GM18858 (cell line): ENCODE data around the gene FPR3.
"Not testable (repeated sequence)": the region's sequence is repeated elsewhere in the genome, so short reads cannot be mapped to it uniquely, and the experiment has no call there.

Experiments used
- ATAC-seq: cut with Tn5 transposase; IDR thresholded peaks from one replicate; pipeline ENCODE4 v1.9.1; 2021; ENCODE audit not compliant: unreplicated experiment

FPR3 gene

DNA sequence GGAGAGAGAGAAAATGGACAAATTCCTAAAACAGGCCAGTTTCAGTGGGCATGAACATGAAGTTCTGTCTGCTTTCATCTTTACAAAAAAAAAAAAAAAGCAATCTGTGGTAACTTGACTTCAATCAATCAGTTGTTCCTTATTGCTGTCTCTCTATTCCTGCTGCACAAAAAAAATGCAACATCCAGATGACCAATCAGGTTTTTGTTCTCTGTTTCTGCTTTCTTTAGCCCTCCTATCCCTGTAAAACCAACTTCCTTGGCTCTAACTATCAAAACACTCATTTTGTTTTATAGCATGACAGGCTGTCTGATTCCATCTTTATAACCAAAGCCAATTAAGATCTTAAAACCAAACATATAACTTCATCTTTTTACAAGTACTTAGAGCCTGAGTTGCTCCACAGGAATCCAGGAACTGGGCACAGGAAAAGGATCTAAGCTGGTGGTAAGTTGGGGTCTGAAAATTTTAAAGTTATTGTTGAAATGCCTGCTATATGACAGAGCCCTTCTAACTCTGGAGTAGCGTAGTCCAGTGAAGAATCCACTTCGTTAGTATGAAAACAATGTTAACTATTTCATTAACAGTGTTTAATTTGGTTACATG, at the start of gene FPR3:
Gene FPR3, plus strand, starts transcription at position 273 of the 606 bp plus-strand sequence. CDS start 28,592 bp downstream, outside the sequence.
- no peak for ATAC-seq

DNA sequence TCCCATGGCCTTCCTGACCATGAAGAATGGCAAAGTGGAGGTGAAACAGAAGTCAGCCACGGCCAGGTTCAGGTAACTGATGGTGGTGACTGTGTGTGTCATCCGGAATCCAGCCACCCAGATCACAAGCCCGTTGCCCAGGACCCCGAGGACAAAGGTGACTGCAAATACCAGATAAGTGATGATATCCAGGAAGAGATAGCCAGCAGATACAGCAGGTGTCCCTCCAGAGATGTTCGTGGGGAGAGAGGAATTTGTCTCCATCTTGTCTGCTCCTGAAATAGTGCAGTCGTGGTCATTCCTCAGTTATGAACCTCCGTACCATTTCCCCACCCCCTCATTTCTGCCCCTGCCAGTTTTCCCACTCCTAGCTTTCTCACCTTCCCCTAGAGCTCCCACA, 48.2 kb upstream of the FPR3 start:
- no peak for ATAC-seq

- ATAC-seq: no peak
Measured at GRCh38 chr19:51749979-51750378, 45.0 kb upstream of the FPR3 start.

DNA sequence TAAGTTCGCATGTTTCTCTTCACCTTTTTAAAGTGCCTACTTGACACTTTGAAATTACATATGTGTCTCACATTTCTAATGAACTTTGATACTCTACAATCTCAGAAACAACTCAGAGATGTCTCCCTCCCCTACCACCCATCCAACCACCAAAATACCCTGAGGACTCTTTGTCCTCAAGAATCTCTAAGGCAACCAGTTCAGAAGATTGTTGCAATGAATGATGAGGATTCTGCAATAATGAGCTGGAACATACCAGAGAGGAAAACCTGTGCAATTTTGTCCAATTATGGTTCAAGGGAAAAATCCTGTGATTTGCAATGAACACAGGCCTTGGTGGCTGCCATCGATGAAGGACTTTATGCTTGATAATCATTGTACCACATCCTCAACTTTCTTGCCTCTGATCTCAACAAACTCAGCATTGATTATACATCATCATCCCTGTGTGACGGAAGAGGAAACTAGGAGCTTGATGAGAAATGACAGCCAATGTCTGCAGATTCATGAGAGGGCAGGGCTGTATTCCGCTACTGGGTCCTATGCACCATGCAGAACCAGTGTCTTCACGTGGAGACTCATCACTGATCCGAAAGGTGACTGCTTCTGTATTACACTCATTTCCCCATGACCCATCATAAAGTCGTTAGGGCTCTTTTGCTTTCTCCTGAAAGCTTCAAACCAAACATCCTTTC, 44.4 kb upstream of the FPR3 start:
- no peak for ATAC-seq

DNA sequence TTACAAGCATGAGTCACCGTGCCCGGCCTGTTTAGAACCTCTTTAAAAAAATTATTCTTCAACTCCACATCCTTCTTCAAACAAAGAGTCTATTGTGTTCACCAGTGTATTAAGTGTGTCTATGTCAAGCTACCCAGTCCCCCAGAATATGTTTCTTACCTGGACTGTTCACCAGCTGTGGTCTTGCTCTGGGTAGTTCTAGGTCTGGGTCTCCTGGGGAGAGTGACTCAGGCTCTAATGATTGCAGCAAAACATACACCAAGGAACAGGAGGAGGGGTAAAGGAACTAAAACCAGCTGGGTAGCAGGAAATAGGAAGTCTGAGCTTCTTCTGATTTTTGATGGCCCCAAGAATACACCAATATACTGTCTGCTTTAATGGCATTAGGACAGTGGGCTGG, 43.3 kb upstream of the FPR3 start, which contains the start of gene FPR1:
Gene FPR1, minus strand, starts transcription at position 224 of the 400 bp plus-strand sequence. CDS start 4,884 bp downstream, outside the sequence.
- no peak for ATAC-seq

DNA sequence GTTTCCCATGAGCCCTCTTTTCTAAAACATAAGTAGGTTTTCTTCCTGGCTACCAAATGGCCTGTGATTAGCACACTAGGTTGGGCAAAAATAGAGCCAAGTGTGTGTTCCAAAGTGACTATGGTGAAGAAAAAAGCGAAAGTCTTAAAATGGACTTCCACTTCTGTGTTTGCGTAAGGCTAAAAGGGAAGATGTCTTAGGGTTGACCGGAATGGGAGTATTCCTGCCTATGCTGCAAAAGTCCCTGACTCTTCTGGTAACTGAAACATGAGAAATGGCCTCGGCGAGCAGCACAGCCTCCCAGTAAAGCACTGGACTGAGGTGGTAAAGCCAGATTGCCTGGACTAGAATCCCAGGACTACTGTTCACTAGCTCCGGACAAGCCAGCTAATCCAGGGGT, 40.8 kb upstream of the FPR3 start:
- no peak for ATAC-seq

GRCh38 chr19:51754770-51755169, 40.2 kb upstream of the FPR3 start:
- no peak for ATAC-seq

- no peak for ATAC-seq
Measured at GRCh38 chr19:51755571-51755970, 39.4 kb upstream of the FPR3 start.

GRCh38 chr19:51760697-51761356, 34.1 kb upstream of the FPR3 start, which contains the start of gene FPR2:
TSS of gene FPR2 (plus strand) at chr19:51761180. CDS start at chr19:51768659, 7,479 bp downstream.
- no peak for ATAC-seq

- ATAC-seq: no peak
Measured at GRCh38 chr19:51761696-51762095, 33.3 kb upstream of the FPR3 start.

DNA sequence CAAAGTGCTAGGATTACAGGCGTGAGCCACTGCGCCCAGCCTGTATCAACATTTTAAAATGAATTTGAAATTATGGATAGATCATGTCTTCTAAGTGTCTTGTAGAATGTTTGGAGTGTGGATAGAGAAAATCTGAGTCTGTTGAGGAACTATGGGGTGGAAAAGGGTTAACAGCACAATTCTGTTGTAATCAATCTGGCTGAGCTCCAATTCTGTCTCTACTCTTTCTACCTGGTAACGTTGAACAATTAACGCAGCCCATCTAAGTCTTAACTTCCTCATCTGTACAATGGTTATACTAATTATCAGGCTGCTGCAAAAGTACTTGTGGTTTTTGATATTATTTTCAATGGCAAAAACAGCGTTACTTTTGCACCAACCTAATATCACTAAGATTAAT, 29.9 kb upstream of the FPR3 start:
- no peak for ATAC-seq

- ATAC-seq: no peak
Measured at GRCh38 chr19:51766461-51766860, 28.5 kb upstream of the FPR3 start.

DNA sequence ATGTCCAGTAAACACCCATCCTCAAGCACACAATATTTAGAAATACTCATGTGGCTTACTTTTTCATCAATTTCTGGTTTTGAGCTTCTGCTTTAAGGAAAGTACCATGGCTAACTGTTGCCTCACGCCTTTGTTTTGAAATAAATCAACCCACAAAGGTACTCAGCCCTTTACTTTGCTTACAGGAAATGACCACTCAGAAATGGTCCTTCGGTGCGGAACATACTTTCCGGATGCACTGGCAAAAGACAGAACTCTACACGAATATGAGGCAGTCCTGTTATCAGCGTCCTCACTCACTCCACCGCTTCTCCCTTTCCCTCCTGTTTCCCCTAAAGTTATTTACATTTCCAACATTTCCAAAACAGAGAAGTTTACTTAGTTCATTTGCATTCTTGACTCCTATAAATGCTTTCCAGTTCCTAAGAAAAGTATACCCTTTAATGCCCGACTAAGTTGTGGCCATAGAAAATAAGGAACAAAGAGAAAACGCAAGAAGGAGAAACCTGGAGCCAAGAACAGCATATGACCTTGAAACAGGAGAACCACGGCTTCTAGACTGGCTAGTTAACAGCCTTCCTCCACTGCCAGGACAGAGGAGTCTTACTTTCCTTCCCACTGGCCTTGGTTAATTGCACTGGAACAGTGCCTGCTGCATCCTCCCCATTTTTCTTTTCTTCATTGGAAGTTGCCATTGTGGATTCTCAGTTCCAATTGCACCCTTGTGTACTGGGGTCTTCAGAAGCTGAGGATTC, 23.4 kb upstream of the FPR3 start:
- ATAC-seq: no peak

DNA sequence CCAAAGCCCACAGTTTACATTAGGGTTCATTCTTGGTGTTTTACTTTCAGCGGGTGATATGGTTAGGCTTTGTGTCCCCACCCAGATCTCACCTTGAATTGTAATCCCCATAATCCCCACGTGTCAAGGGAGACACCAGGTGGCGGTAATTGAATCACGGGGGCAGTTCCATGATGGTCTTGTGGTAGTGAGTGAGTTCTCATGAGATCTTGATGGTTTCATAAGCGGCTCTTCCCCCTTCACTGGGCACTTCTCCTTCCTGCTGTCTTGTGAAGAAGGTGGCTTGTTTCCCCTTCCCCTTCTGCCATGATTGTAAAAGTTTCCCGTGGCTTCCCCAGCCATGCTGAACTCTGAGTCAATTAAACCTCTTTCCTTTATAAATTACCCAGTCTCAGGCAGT, 22.0 kb upstream of the FPR3 start:
- ATAC-seq: no peak

- not testable (repeated sequence) for ATAC-seq
Measured at GRCh38 chr19:51776561-51776960, 18.4 kb upstream of the FPR3 start.

- no peak for ATAC-seq
Measured at GRCh38 chr19:51777570-51778462, 17.1 kb upstream of the FPR3 start.

GRCh38 chr19:51779181-51779580, 15.8 kb upstream of the FPR3 start:
- ATAC-seq: no peak

DNA sequence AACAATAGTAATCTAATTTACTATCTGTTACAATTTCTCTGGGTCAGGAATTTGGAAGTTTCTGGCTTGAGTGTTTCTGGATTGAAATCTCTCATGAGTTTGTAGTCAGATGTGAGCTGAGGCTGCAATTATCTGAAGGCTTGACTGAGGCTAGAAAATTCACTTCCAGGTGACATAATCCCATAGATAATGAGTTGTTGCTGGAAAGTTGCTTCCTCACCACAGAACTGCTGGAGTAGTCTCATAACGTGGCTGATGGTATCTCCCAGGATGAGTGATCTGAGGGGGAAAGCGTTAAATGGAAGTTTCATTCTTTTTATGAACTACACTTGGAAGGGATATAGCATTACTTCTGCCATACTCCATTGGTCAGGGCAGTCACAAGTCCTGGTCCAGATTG, 15.3 kb upstream of the FPR3 start:
- ATAC-seq: no peak

DNA sequence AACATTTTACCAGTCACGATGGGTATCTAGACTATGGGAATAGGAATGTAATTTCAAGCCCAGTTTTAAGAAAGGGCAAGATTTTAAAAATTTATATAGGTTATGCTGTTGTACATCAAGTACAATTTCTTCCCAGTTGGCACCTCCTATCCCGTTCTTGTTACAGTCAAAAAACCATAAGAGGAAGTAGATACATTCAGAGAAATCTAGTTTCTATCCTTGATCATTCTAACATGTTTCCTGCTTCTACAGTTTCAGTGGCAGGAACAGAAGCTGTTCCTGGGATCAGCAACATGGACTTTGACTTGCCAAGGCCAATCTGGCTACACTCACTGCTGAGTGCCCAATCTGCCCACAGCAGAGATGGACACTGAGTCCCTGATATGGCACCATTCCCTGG, 14.7 kb upstream of the FPR3 start:
- ATAC-seq: no peak

DNA sequence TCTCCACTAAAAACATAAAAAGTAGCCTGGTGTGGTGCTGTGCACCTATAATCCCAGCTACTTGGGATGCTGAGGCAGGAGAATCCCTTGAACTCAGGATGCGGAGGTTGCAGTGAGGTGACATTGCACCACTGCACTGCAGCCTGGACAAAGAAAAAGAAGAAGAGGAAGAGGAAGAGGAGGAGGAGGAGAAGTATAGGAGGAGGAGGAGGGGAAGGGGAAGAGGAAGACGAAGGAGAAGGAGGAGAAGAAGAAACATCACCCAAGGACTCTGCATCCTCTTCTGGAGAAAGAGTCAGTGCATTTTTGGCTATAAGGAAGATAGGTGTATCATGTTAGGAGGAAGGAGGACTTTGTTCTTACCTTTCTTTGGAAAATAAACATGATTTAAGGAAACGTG, 13.0 kb upstream of the FPR3 start:
- no peak for ATAC-seq
